ENCODE data around the gene THEMIS2. TPM values are rescaled to one million over a fixed set of nuclear protein-coding genes. Genes with fewer than 3 reads are reported as not detected.
A peak's percentile ranks its signal among the peaks of the same experiment; 100 is the strongest.

Gene THEMIS2
- total RNA-seq, 2 donors from 2014 or later, result 7.4 to 13.1 TPM

- H3K9me3 ChIP-seq, result no peaks in the 10 kb centered on the region
- no peak for TF ChIP-seq CTCF (IDR thresholded peaks at IDR 0.05)
- DNase-seq (ENCODE audit: low spot score), result no peak
- H3K27me3 ChIP-seq, result no peaks in the 10 kb centered on the region
- H3K27ac ChIP-seq, result no peak overlapping the region
- H3K36me3 ChIP-seq, result no peaks in the 10 kb centered on the region
- H3K4me1 ChIP-seq, result no peaks in the 10 kb centered on the region
- H3K4me3 ChIP-seq, result no peak overlapping the region
Observed at GRCh38 chr1:27928216-27928954, 56.0 kb downstream of the THEMIS2 start.

- DNase-seq (ENCODE audit: low spot score), result no peak
Observed at GRCh38 chr1:27931184-27931583, 58.8 kb downstream of the THEMIS2 start.

GRCh38 chr1:27931759-27932158 is 59.4 kb downstream of the THEMIS2 start:
- DNase-seq (ENCODE audit: low spot score), result no peak
- Histone ChIP-seq H3K27ac (no peak overlapping the region), H3K9me3 (no peaks in the 10 kb centered on the region), H3K36me3 (no peaks in the 10 kb centered on the region), H3K4me1 (peaks cover 0 to 6% of the 10 kb centered on the region in 2 donors), H3K4me3 (no peak overlapping the region), H3K27me3 (no peaks in the 10 kb centered on the region)
- no peak for TF ChIP-seq CTCF (IDR thresholded peaks at IDR 0.05)

More at GRCh38 chr1:27931184-27931583, 58.8 kb downstream of the THEMIS2 start:
- Histone ChIP-seq H3K9me3 (no peaks in the 10 kb centered on the region), H3K4me3 (no peak overlapping the region), H3K27ac (no peak overlapping the region), H3K4me1 (peaks cover 0 to 6% of the 10 kb centered on the region in 2 donors), H3K27me3 (no peaks in the 10 kb centered on the region), H3K36me3 (no peaks in the 10 kb centered on the region)
- no peak for TF ChIP-seq CTCF (IDR thresholded peaks at IDR 0.05)

GRCh38 chr1:27934818-27935549 is 62.6 kb downstream of the THEMIS2 start, which contains the start of gene SMPDL3B:
Gene SMPDL3B, plus strand, starts transcription at chr1:27935000. Its CDS starts 184 bp downstream, at chr1:27935184.
- Histone ChIP-seq H3K27ac (no peak within 1 kb of the TSS), H3K9me3 (no peaks in the 10 kb centered on the region), H3K4me3 (peak within 1 kb of the TSS in 1 of 2 donors; percentile 18), H3K4me1 (peaks cover 0 to 6% of the 10 kb centered on the region in 2 donors), H3K36me3 (no peaks in the 10 kb centered on the region), H3K27me3 (no peaks in the 10 kb centered on the region)
- no peak for TF ChIP-seq CTCF (IDR thresholded peaks at IDR 0.05)
- no peak for DNase-seq (ENCODE audit: low spot score)

GRCh38 chr1:27935721-27936120 is 63.4 kb downstream of the THEMIS2 start:
- Histone ChIP-seq H3K36me3 (no peaks in the 10 kb centered on the region), H3K4me1 (peaks cover 0 to 6% of the 10 kb centered on the region in 2 donors), H3K4me3 (no peak overlapping the region), H3K27ac (no peak overlapping the region), H3K27me3 (no peaks in the 10 kb centered on the region), H3K9me3 (no peaks in the 10 kb centered on the region)
- DNase-seq (ENCODE audit: low spot score), result no peak
- no peak for TF ChIP-seq CTCF (IDR thresholded peaks at IDR 0.05)

Other genes with a start within 250 kb of the THEMIS2 start
- gene FGR, start 237.4 kb upstream of the THEMIS2 start, total RNA-seq, result 10 to 100 TPM in 1 of 2 donors, 1 to 10 TPM in 1; 5.7 to 19.8 TPM
- gene IFI6, start 200.4 kb upstream of the THEMIS2 start, total RNA-seq, result 10 to 100 TPM; 40.2 to 43.3 TPM
- gene FAM76A, start 146.6 kb upstream of the THEMIS2 start, total RNA-seq, result 10 to 100 TPM in 1 of 2 donors, 1 to 10 TPM in 1; 9.8 to 11.3 TPM
- gene STX12, start 99.3 kb upstream of the THEMIS2 start, total RNA-seq, result 10 to 100 TPM; 24.6 to 31.6 TPM
- gene PPP1R8, start 41.8 kb upstream of the THEMIS2 start, total RNA-seq, result 10 to 100 TPM; 17.9 to 23.9 TPM
- gene RPA2, start 42.0 kb downstream of the THEMIS2 start, total RNA-seq, result 10 to 100 TPM; 16.9 to 27.8 TPM
- 1 to 10 TPM in 1 of 2 donors, under 1 TPM in 1; 0.78 to 6.7 TPM for gene SMPDL3B, start 62.5 kb downstream of the THEMIS2 start, total RNA-seq
- gene XKR8, start 87.4 kb downstream of the THEMIS2 start, total RNA-seq, result 10 to 100 TPM in 1 of 2 donors, 1 to 10 TPM in 1; 6.8 to 10.8 TPM
- gene EYA3, start 216.1 kb downstream of the THEMIS2 start, total RNA-seq, result 10 to 100 TPM; 13.6 to 15.6 TPM